GM21367 (cell line): ENCODE measurements around the gene BSDC1.
A peak's percentile ranks its signal among the peaks of the same experiment; 100 is the strongest.
"Not testable (repeated sequence)": the region's sequence is repeated elsewhere in the genome, so short reads cannot be mapped to it uniquely, and the experiment has no call there.

Experiments
- ATAC-seq: cut with Tn5 transposase; IDR thresholded peaks from one replicate; pipeline ENCODE4 v1.9.1; 2021; ENCODE audit not compliant: unreplicated experiment

The BSDC1 gene

GRCh38 chr1:32361674-32362473, 32.4 kb downstream of the BSDC1 start:
- no peak for ATAC-seq

DNA sequence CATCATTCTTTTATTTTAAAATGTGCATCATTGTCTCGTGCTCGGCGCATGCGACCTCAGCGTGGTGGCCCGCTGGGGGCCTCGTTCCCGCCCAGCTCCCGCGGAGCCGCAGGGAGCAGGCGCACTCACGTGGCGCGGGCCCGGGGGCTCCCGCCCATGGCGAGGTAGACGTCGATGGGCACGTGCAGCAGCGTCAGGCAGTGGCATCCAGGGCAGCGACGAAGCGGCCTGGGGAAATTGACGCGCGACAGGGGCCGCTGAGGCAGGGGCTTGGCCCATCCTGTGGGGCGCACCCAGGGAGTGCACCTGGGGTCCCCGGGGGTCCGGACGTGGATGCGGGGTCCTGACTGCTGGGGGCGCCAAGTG, 33.0 kb downstream of the BSDC1 start:
- ATAC-seq = no peak

- ATAC-seq = no peak
Observed at GRCh38 chr1:32358435-32358834, 35.8 kb downstream of the BSDC1 start.

DNA sequence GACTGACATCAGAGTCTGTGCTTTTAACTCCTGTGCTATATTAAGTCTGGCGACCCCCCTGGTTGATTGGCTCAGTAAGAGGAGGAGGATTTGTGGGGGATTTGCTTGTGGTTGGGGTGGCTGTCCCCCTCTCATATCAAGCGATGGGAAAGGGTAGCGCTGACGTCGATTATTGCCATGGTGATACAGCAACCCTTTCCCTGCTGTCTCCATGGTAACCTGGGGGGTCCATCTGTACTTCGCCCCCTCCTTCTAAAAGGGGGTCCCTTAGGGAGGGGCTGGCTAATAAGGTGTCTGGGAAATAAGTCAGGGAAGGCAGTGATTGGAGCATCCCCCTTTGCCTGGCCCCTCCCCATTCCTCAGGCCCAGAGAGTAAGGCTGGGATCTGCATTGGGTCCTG, 36.6 kb downstream of the BSDC1 start:
- no peak for ATAC-seq

DNA sequence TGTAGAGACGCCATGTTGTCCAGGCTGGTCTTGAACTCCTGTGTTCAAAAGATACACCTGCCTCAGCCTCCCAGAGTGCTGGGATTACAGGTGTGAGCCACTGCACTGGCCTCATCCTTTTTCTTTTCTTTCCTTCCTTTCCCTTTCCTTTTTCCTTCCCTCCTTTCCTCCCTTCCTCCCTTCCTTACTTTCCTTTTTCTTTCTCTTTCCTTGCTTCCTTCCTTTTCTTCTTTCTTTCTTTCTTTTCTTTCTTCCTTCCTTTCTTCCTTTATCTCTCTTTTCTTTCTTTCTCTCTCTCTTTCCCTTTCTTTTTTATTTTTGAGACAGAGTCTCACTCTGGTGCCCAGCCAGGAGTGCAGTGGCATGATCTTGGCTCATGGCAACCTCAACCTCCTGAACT, 37.8 kb downstream of the BSDC1 start:
- no peak for ATAC-seq

DNA sequence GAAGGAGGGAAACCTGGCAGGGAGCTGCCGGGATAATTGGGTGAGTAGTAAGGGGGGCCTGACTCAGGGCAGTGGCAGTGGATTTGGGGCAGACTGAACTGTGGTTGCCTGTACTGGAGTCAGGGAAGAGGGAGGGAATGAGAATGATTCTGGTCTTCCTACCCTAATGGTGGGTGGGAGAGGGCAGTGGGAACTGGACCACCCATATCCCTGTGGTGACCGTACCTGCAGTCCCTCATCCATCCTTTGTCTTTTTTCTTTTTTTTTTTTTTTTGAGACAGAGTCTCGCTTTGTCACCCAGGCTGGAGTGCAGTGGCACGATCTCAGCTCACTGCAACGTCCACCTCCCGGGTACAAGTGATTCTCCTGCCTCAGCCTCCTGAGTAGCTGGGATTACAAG, 38.5 kb downstream of the BSDC1 start:
- not testable (repeated sequence) for ATAC-seq

DNA sequence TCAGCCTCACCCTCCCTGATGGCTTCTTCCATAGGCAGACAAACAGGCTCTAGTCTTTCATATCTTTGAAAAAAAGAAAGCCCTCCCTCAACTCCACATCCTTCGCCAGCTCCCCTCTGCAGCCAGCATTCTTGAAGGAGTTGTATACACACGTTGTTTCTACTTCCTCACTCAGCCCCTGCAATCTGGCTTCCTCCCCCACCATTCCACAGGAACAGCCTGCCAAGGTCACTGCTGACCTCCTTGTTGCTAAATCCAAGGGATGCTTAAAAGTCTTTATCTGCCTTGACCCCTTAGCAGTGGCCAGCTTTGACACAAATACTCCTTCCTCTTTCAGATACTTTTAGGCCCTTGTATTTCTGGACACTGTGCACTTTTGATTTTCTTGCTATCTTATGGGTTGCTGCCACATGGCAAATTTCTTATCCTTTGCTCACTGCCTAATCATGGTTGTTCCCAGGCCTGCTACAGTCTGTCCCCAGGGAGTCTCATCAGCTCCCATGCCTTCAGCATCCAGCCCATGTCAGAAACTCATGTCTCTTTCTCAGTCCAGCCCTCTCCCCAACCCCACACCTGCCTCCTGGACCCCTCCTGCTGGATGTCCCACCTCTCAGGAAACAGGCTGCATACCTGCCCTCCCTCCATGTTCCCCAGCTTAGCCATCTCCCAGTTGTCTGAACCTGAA, 40.2 kb downstream of the BSDC1 start:
- no peak for ATAC-seq

DNA sequence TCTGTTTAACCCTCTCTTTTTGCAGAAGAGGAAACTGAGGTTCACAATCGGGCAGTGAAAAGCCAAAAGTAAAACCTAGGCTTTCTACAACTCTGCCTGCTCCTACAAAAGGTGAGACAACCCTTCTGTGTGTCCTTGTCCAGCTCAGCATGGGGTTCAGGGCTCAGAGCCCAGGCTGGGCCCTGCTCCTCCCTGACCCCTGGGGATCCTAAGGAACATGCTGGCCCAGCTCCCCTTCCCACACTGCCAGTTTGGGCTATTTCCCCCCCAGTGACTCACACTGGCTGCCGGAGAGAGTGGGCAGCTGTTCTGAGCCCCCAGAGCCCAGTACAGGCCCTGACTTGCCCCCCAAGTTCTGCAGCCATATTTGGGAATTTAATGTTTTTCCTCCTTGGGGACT, 40.8 kb downstream of the BSDC1 start:
- ATAC-seq = no peak

- ATAC-seq = no peak
Observed at GRCh38 chr1:32352831-32353383, 41.3 kb downstream of the BSDC1 start.

- no peak for ATAC-seq
Observed at GRCh38 chr1:32352239-32352745, 41.9 kb downstream of the BSDC1 start.

DNA sequence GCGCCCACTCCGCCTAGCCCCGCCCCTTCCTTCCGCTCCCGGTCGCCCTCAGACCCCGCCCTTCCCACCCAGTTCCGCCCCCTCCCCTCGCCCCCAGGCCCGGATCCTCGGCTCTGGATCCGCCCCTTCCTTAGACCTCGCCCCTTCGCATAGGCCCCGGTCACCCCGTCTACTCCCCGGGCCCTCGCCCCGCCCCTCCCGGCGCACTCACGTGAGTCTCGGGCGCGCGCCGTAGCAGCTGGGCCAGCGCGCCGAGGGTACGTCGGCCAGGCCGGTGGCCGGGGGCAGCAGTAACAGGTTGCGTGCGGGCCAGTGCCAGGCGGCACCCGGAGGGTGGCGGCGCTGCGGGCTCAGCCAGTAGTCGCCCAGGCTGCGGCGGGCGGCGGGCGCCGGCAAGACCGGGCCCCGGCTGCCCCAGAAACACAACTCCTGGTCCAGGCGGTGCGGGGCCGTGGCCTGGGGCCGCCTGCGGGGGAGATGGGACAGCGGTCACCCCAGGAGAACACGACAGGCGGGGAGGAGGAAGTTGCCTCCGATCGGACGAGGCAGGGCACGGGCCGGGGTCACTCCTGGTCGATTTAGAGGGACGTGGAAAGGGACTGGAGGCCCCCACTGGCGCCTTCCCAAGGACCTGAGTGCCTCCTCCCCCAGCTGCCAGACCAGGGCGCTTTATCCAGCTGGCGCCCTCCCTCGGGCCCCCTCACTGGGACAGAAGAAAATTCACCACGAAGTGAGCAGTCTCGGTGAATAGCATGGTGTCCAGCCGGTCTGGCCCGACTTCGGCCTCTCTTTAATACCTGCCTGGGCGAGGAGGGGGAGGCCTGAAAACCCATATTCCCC, 42.6 kb downstream of the BSDC1 start:
- peak; percentile 73 for ATAC-seq

DNA sequence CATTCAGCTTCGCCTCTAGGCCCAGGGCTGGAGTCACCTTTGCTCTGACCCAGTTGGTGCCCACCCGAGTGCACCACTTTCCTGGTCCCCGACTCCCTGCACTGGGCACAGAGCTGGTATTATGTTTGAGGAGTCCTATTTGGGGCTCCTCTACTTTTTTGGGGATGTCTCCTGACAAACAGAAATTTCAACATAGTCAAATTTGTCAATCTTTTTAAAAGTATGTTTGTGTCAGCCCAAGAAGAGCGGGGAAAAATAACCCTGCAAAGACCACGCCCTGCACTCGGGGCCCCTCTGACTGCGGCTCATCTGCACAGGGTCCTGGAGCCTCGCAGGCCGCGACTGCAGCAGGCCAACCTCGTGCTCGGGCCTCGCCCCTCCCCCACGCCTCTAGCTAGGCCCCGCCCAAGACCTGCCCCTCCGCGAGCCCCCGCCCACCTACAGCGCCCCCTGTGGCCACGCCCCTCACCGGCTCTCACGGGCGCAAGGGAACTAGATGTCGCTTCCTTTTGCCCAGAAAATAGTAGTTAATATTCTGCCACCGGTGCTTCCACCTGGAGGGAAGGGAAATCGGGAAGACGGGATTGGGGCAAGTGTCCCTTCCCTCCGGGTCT, 43.3 kb downstream of the BSDC1 start:
- ATAC-seq = peak; percentile 10

GRCh38 chr1:32349211-32349708, 45.0 kb downstream of the BSDC1 start:
- no peak for ATAC-seq

- ATAC-seq = no peak
Observed at GRCh38 chr1:32346532-32347157, 47.6 kb downstream of the BSDC1 start.

DNA sequence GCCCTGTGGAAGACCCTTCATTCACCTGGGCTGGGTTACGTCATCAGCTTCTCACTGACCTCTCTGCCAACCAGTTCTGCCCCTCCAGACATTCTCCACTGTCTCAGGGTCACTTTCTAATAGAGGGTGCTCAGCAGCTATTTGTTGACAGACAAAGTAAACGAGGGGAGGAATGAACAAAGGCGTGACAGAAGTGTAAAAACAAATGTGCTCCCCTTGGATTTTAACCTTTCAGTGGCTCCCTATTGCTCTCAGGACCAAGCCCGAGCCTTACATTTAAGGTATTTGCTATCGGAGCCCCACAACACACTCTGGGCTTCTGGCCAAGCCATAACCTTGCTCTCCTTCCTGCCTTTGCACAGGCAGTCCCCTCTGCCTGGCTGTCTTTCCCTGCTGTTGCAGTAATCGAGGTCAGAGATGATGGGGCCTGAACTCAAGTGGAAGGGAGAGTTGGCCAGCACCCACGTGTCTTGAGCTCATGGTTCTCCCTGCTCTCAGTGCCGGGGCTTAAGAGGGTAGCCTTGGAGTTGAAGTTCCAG, 48.9 kb downstream of the BSDC1 start:
- ATAC-seq = no peak

DNA sequence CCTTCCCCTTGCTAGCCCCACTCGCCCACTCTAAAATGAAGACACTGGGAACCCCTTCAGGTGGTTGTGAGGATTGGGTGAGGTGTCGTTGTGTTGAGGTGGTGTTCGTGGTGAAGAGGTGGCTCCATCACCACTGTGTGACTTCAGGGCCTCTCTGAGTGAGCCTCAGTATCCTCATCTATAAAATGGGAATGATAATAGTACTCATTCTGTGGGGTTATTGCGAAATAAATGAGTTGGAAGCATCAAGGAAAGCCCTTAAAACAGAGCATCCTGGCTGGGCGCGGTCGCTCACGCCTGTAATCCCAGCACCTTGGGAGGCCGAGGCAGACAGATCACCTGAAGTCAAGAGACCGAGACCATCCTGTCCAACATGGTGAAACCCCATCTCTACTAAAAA, 51.5 kb downstream of the BSDC1 start:
- no peak for ATAC-seq

GRCh38 chr1:32341971-32342370, 52.3 kb downstream of the BSDC1 start:
- ATAC-seq = no peak

- ATAC-seq = no peak
Observed at GRCh38 chr1:32341186-32341757, 53.0 kb downstream of the BSDC1 start.

GRCh38 chr1:32339363-32339978, 54.8 kb downstream of the BSDC1 start:
- ATAC-seq = no peak
